H9 (cell line): ENCODE results near the gene OPRD1. TPM values are rescaled to one million over a fixed set of nuclear protein-coding genes. Genes with fewer than 3 reads are reported as not detected.

ENCODE experiments used
- DNase-seq: peaks from one replicate; pipeline ENCODE4 v3.0.0-alpha.2; 2017
- H2AFZ ChIP-seq: one replicate; pipeline ENCODE4 v1.6.1; 2013; ENCODE audit warnings: mild to moderate bottlenecking, low read length, control low read depth, moderate library complexity
- H2AK5ac ChIP-seq: 2 replicates; pipeline ENCODE4 v1.6.1; 2013; ENCODE audit warnings: low read length, control low read depth, mixed read lengths; ENCODE audit not compliant: insufficient read length
- H2BK120ac ChIP-seq: one replicate; pipeline ENCODE4 v1.6.1; 2013; ENCODE audit warnings: low read depth, mild to moderate bottlenecking, low read length, control low read depth, inconsistent platforms; ENCODE audit not compliant: poor library complexity, severe bottlenecking
- H2BK12ac ChIP-seq: 2 replicates; pipeline ENCODE4 v1.6.1; 2013; ENCODE audit warnings: low read length, control low read depth, mixed read lengths, low read depth; ENCODE audit not compliant: insufficient read length
- H2BK15ac ChIP-seq: 2 replicates; pipeline ENCODE4 v1.6.1; 2013; ENCODE audit warnings: low read depth, low read length, control low read depth
- H2BK20ac ChIP-seq: one replicate; pipeline ENCODE4 v1.6.1; 2013; ENCODE audit warnings: low read depth, mild to moderate bottlenecking, low read length, control low read depth, inconsistent platforms; ENCODE audit not compliant: poor library complexity, severe bottlenecking
- H2BK5ac ChIP-seq: 2 replicates; pipeline ENCODE4 v1.6.1; 2013; ENCODE audit warnings: low read length, control low read depth, mixed read lengths; ENCODE audit not compliant: insufficient read length
- H3K14ac ChIP-seq: 2 replicates; pipeline ENCODE4 v1.6.1; 2013; ENCODE audit warnings: low read length, control low read depth; ENCODE audit not compliant: insufficient read depth
- H3K18ac ChIP-seq: 2 replicates; pipeline ENCODE4 v1.6.1; 2013; ENCODE audit warnings: low read depth, mild to moderate bottlenecking, mixed read lengths, low read length, control low read depth; ENCODE audit not compliant: insufficient read length
- H3K23ac ChIP-seq: 2 replicates; pipeline ENCODE4 v1.6.1; 2013; ENCODE audit warnings: low read length, control low read depth, mixed read lengths, low read depth; ENCODE audit not compliant: insufficient read length
- H3K23me2 ChIP-seq: 2 replicates; pipeline ENCODE4 v1.6.1; 2013; ENCODE audit warnings: low read depth, mild to moderate bottlenecking, mixed read lengths, low read length, control low read depth; ENCODE audit not compliant: insufficient read length, poor library complexity, severe bottlenecking
- H3K27ac ChIP-seq: 2 replicates; pipeline ENCODE4 v1.5.1; 2013; ENCODE audit warnings: low read length, control low read depth, mixed read lengths, low read depth; ENCODE audit not compliant: insufficient read length
- H3K27me3 ChIP-seq: 2 replicates; pipeline ENCODE4 v1.6.1; 2013; ENCODE audit warnings: low read length, control low read depth, inconsistent platforms; ENCODE audit not compliant: insufficient read depth
- H3K4ac ChIP-seq: 2 replicates; pipeline ENCODE4 v1.6.1; 2013; ENCODE audit warnings: low read depth, mild to moderate bottlenecking, control low read depth, inconsistent platforms, low read length, moderate library complexity
- H3K4me1 ChIP-seq: 2 replicates; pipeline ENCODE4 v1.6.1; 2013; ENCODE audit warnings: low read length, control low read depth, inconsistent platforms; ENCODE audit not compliant: insufficient read depth
- H3K4me2 ChIP-seq: 2 replicates; pipeline ENCODE4 v1.6.1; 2013; ENCODE audit warnings: low read length, control low read depth, mixed read lengths; ENCODE audit not compliant: insufficient read length, insufficient read depth
- H3K56ac ChIP-seq: 2 replicates; pipeline ENCODE4 v1.6.1; 2013; ENCODE audit warnings: low read depth, mild to moderate bottlenecking, mixed read lengths, low read length, control low read depth; ENCODE audit not compliant: insufficient read length
- H3K79me1 ChIP-seq: 2 replicates; pipeline ENCODE4 v1.6.1; 2013; ENCODE audit warnings: low read depth, mild to moderate bottlenecking, moderate library complexity, low read length, control low read depth, inconsistent platforms; ENCODE audit not compliant: insufficient read depth, poor library complexity, severe bottlenecking
- H3K79me2 ChIP-seq: 2 replicates; pipeline ENCODE4 v1.6.1; 2013; ENCODE audit warnings: low read length, control low read depth, inconsistent platforms; ENCODE audit not compliant: insufficient read depth
- H3K9ac ChIP-seq: 2 replicates; pipeline ENCODE4 v1.6.1; 2013; ENCODE audit warnings: low read length, control low read depth, mixed read lengths; ENCODE audit not compliant: insufficient read length; ENCODE audit errors: extremely low read depth
- H3K9me3 ChIP-seq: one replicate; pipeline ENCODE4 v1.6.1; 2013; ENCODE audit warnings: low read depth, low read length, inconsistent platforms; ENCODE audit not compliant: control insufficient read depth
- H3T11ph ChIP-seq: one replicate; pipeline ENCODE4 v1.6.1; 2013; ENCODE audit warnings: mild to moderate bottlenecking, low read length, control low read depth, inconsistent platforms
- H4K20me1 ChIP-seq: one replicate; pipeline ENCODE4 v1.6.1; 2013; ENCODE audit not compliant: control insufficient read depth, insufficient read length, insufficient read depth
- H4K5ac ChIP-seq: 2 replicates; pipeline ENCODE4 v1.6.1; 2013; ENCODE audit warnings: low read depth, mild to moderate bottlenecking, mixed read lengths, low read length, control low read depth; ENCODE audit not compliant: insufficient read length
- H4K8ac ChIP-seq: replicated peaks from 2 replicates; pipeline ENCODE4 v1.6.1; 2013; ENCODE audit warnings: low read length, control low read depth, mixed read lengths, low read depth; ENCODE audit not compliant: insufficient read length
- H4K91ac ChIP-seq: 2 replicates; pipeline ENCODE4 v1.6.1; 2013; ENCODE audit warnings: low read depth, mild to moderate bottlenecking, moderate library complexity, mixed read lengths, low read length, control low read depth; ENCODE audit not compliant: insufficient read length
- H3K27ac Mint-ChIP-seq, 3 experiments: 2 replicates in 2 of 3; 3 replicates in 1 of 3; pipeline ENCODE4 v1.8.0; 2020 to 2021; ENCODE audit warnings: mixed read lengths in 3 of 3, mild to moderate bottlenecking in 1 of 3, moderate library complexity in 1 of 3
- H3K27me3 Mint-ChIP-seq: 2 replicates; pipeline ENCODE4 v1.8.0; 2021; ENCODE audit warnings: low read depth, mild to moderate bottlenecking, moderate library complexity, mixed read lengths
- H3K36me3 Mint-ChIP-seq, 3 experiments: 2 replicates in 2 of 3; 3 replicates in 1 of 3; pipeline ENCODE4 v1.8.0; 2020 to 2021; ENCODE audit warnings: low read depth in 3 of 3, mixed read lengths in 3 of 3; ENCODE audit not compliant: insufficient read depth in 1 of 3
- H3K4me1 Mint-ChIP-seq, 2 experiments: 2 replicates each; pipeline ENCODE4 v1.8.0; 2020; ENCODE audit warnings: mixed read lengths in 2 of 2
- H3K4me3 Mint-ChIP-seq, 2 experiments: 2 replicates in 1 of 2; 3 replicates in 1 of 2; pipeline ENCODE4 v1.8.0; 2020 to 2021; ENCODE audit warnings: mild to moderate bottlenecking in 2 of 2, mixed read lengths in 2 of 2, moderate library complexity in 1 of 2
- H3K9me3 Mint-ChIP-seq, 2 experiments: 2 replicates in 1 of 2; 3 replicates in 1 of 2; pipeline ENCODE4 v1.8.0; 2020; ENCODE audit warnings: mild to moderate bottlenecking in 2 of 2, mixed read lengths in 2 of 2, moderate library complexity in 1 of 2
- CTCF ChIP-seq: fragments of 200-600 bp; sonication (generic); conservative IDR thresholded peaks from 3 replicates; pipeline ENCODE4 v1.8.0; 2021; ENCODE audit warnings: antibody characterized with exemption, mild to moderate bottlenecking
- WGBS: extraction: QIAGEN DNeasy Blood & Tissue Kit; methylation state at CpG from one replicate; pipeline ENCODE4 v1.1.7; 2013; ENCODE audit warnings: missing lambda C conversion rate, low lambda C conversion rate, mixed read lengths; ENCODE audit not compliant: insufficient read length; ENCODE audit errors: extremely low coverage; 5-methylcytosine and 5-hydroxymethylcytosine counted together
- total RNA-seq: library from RNA; stranded (reverse); gene quantifications from 2 replicates; pipeline ENCODE4 v1.2.1, GENCODE V29; 2021

The OPRD1 gene
- total RNA-seq, 1 experiment from 2014 or later = 1.8 TPM

- WGBS = no CpG with 5 or more reads among the region's 5 CpGs
- H3K9me3 Mint-ChIP-seq = peaks cover 2 to 3% of the 10 kb centered on the region in 2 experiments; a peak in 3 of 5 replicates
- H3K23me2 ChIP-seq = no peaks in the 10 kb centered on the region
Observed at GRCh38 chr1:28803051-28803450, 8.9 kb upstream of the OPRD1 start.

More at GRCh38 chr1:28803051-28803450, 8.9 kb upstream of the OPRD1 start:
- H2AK5ac ChIP-seq = no peak overlapping the region
- H4K5ac ChIP-seq = no peak overlapping the region
- no peak overlapping the region for H3K56ac ChIP-seq
- H3K23ac ChIP-seq = no peak overlapping the region
- Mint-ChIP-seq H3K27me3 (peaks cover 5% of the 10 kb centered on the region), H3K36me3 (peaks cover 0 to 2% (median 0%) of the 10 kb centered on the region in 3 experiments; a peak in 2 of 7 replicates), H3K4me3 (no peak overlapping the region), H3K4me1 (peaks cover 30 to 35% of the 10 kb centered on the region in 2 experiments), H3K27ac (no peak overlapping the region)
- no peak overlapping the region for H2BK12ac ChIP-seq
- H3K14ac ChIP-seq = no peak overlapping the region
- H2BK20ac ChIP-seq = no peak overlapping the region
- H3K18ac ChIP-seq = no peak overlapping the region
- H3K4me2 ChIP-seq = no peak overlapping the region
- no peak overlapping the region for H3T11ph ChIP-seq
- TF ChIP-seq CTCF = no peak
- H3K4me1 ChIP-seq = no peaks in the 10 kb centered on the region
- H3K27ac ChIP-seq = no peak overlapping the region
- H3K9me3 ChIP-seq = no peaks in the 10 kb centered on the region
- H3K27me3 ChIP-seq = no peaks in the 10 kb centered on the region
- H3K79me1 ChIP-seq = no peaks in the 10 kb centered on the region
- no peaks in the 10 kb centered on the region for H4K20me1 ChIP-seq
- no peak for DNase-seq
- no peak overlapping the region for H2AFZ ChIP-seq
- no peak overlapping the region for H4K91ac ChIP-seq
- H3K79me2 ChIP-seq = no peaks in the 10 kb centered on the region
- no peak overlapping the region for H4K8ac ChIP-seq
- H2BK120ac ChIP-seq = no peak overlapping the region
- no peak overlapping the region for H2BK5ac ChIP-seq
- no peak overlapping the region for H3K9ac ChIP-seq
- no peak overlapping the region for H2BK15ac ChIP-seq
- H3K4ac ChIP-seq = no peak overlapping the region
